ENCODE measurements around the gene B3GNT9. TPM values are rescaled to one million over a fixed set of nuclear protein-coding genes. Genes with fewer than 3 reads are reported as not detected.

The B3GNT9 gene
- total and polyA plus RNA-seq, 12 donors, result 2.9 to 52.1 (median 19.6) TPM

DNA sequence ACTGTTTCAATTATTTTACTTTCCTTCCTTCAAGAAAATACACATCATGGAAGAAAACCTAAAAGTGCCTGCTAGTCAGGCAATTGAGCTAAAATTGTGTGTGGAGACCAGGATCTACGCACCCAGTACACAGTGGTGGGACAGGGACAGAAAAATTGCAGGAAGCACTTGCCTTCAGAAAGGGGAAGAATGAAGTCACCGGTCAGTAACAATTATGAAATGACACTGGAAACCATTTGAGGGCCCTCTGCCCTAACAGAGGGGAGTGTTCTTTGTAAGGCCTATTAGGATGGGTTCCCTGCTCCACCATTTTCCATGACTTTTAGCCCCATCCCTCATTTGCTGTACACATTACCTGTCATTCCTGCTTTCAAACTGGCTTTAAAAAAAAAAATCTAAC is 45.6 kb downstream of the B3GNT9 start:
- Histone ChIP-seq H3K27ac (no peak overlapping the region), H3K4me1 (replicated peaks in 1 of 2) (peaks cover 5 to 6% of the 10 kb centered on the region in 2 donors), H3K9me3 (replicated peaks in 1 of 3) (no peaks in the 10 kb centered on the region), H3K4me3 (no peak overlapping the region), H3K27me3 (no peaks in the 10 kb centered on the region), H3K36me3 (replicated peaks in 1 of 2) (peaks cover 0 to 7% of the 10 kb centered on the region in 2 donors)
- no peak for TF ChIP-seq POLR2A (IDR thresholded peaks at IDR 0.05)
- TF ChIP-seq, protein P1, sequence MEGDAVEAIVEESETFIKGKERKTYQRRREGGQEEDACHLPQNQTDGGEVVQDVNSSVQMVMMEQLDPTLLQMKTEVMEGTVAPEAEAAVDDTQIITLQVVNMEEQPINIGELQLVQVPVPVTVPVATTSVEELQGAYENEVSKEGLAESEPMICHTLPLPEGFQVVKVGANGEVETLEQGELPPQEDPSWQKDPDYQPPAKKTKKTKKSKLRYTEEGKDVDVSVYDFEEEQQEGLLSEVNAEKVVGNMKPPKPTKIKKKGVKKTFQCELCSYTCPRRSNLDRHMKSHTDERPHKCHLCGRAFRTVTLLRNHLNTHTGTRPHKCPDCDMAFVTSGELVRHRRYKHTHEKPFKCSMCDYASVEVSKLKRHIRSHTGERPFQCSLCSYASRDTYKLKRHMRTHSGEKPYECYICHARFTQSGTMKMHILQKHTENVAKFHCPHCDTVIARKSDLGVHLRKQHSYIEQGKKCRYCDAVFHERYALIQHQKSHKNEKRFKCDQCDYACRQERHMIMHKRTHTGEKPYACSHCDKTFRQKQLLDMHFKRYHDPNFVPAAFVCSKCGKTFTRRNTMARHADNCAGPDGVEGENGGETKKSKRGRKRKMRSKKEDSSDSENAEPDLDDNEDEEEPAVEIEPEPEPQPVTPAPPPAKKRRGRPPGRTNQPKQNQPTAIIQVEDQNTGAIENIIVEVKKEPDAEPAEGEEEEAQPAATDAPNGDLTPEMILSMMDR (IDR thresholded peaks at IDR 0.05), result no peak
- no peak for DNase-seq
- intact Hi-C loops (cut with DNase I), result loop anchor here in 1 of 2 donors (5.0 kb wide), 1 partner anchor 52 kb away; the partner anchor contains the start of genes FBXL8 and TRADD
- 64 to 79% (median 70%) methylated on average over 2 of the region's 2 CpGs for WGBS, 4 donors

- Histone ChIP-seq H3K9me3 (replicated peaks in 1 of 3) (no peaks in the 10 kb centered on the region), H3K4me3 (no peak overlapping the region), H3K36me3 (replicated peaks in 1 of 2) (peaks cover 0 to 7% of the 10 kb centered on the region in 2 donors), H3K27ac (no peak overlapping the region), H3K4me1 (replicated peaks in 1 of 2) (peaks cover 5% of the 10 kb centered on the region in 2 donors), H3K27me3 (no peaks in the 10 kb centered on the region)
- intact Hi-C loops (cut with DNase I), result loop anchor here in 1 of 2 donors (5.0 kb wide), 2 partner anchors 52 to 128 kb away; partner anchors contain the start of genes FBXL8 and TRADD
- 86 to 92% (median 88%) methylated on average over 6 of the region's 6 CpGs for WGBS, 4 donors
- DNase-seq, result no peak
- TF ChIP-seq POLR2A (IDR thresholded peaks at IDR 0.05), result no peak
- TF ChIP-seq, protein P1 (IDR thresholded peaks at IDR 0.05), result no peak
Measured at GRCh38 chr16:67104845-67105244, 46.0 kb downstream of the B3GNT9 start.

GRCh38 chr16:67104061-67104460 is 46.7 kb downstream of the B3GNT9 start:
- 43 to 49% (median 45%) methylated on average over 4 of the region's 4 CpGs for WGBS, 4 donors

GRCh38 chr16:67101311-67102082 is 49.3 kb downstream of the B3GNT9 start:
- 87 to 94% (median 93%) methylated on average over 4 of the region's 4 CpGs for WGBS, 4 donors
- peaks cover 0 to 7% of the 10 kb centered on the region in 2 donors for H3K36me3 ChIP-seq (replicated peaks in 1 of 2)
- DNase-seq, result no peak
- no peaks in the 10 kb centered on the region for H3K9me3 ChIP-seq (replicated peaks in 1 of 3)
- intact Hi-C loops (cut with DNase I), result loop anchor here in 1 of 2 donors (5.0 kb wide), 1 partner anchor 124 kb away; no protein-coding TSS in a partner anchor
- no peaks in the 10 kb centered on the region for H3K27me3 ChIP-seq
- TF ChIP-seq POLR2A (IDR thresholded peaks at IDR 0.05), result no peak
- TF ChIP-seq, protein P1 (IDR thresholded peaks at IDR 0.05), result no peak
- H3K27ac ChIP-seq, result no peak overlapping the region
- no peak overlapping the region for H3K4me3 ChIP-seq
- H3K4me1 ChIP-seq (replicated peaks in 1 of 2), result no peaks in the 10 kb centered on the region

More at GRCh38 chr16:67104061-67104460, 46.7 kb downstream of the B3GNT9 start:
- TF ChIP-seq, protein P1 (IDR thresholded peaks at IDR 0.05), result peak in 5 of 6 experiments; percentile 22 to 47 (median 34)
- no peak for TF ChIP-seq POLR2A (IDR thresholded peaks at IDR 0.05)
- intact Hi-C loops (cut with DNase I), result loop anchor here in 1 of 2 donors (5.0 kb wide), 1 partner anchor 127 kb away; no protein-coding TSS in a partner anchor
- Histone ChIP-seq H3K27ac (no peak overlapping the region), H3K9me3 (replicated peaks in 1 of 3) (no peaks in the 10 kb centered on the region), H3K4me1 (replicated peaks in 1 of 2) (peaks cover under 1 to 1% of the 10 kb centered on the region in 2 donors), H3K27me3 (no peaks in the 10 kb centered on the region), H3K36me3 (replicated peaks in 1 of 2) (peaks cover 0 to 7% of the 10 kb centered on the region in 2 donors), H3K4me3 (no peak overlapping the region)
- peak in 6 of 7 donors; percentile 31 to 63 (median 49) for DNase-seq
